Endodermal cell (in vitro differentiated cells): ENCODE data around the gene ATAD1. TPM values are rescaled to one million over a fixed set of nuclear protein-coding genes. Genes with fewer than 3 reads are reported as not detected.
A peak's percentile ranks its signal among the peaks of the same experiment; 100 is the strongest.
"Not testable (repeated sequence)": the region's sequence is repeated elsewhere in the genome, so short reads cannot be mapped to it uniquely, and the experiment has no call there.

Experiments
- DNase-seq: peaks from one replicate; pipeline ENCODE4 v3.0.0-alpha.2; 2017
- H3K27ac ChIP-seq: 2 replicates; pipeline ENCODE4 v1.5.1; 2013; ENCODE audit warnings: mild to moderate bottlenecking, low read depth, low read length, moderate library complexity
- H3K27me3 ChIP-seq: 2 replicates; pipeline ENCODE4 v1.6.1; 2013; ENCODE audit warnings: mild to moderate bottlenecking, low read length, moderate library complexity; ENCODE audit not compliant: insufficient read depth, control insufficient read depth, poor library complexity, severe bottlenecking
- H3K36me3 ChIP-seq: 2 replicates; pipeline ENCODE4 v1.7.0; 2013; ENCODE audit warnings: mild to moderate bottlenecking, low read length, moderate library complexity; ENCODE audit not compliant: control insufficient read depth, insufficient read depth
- H3K4me1 ChIP-seq: one replicate; pipeline ENCODE4 v1.7.0; 2013; ENCODE audit warnings: low read length; ENCODE audit not compliant: control insufficient read depth, insufficient read depth
- H3K4me3 ChIP-seq: 2 replicates; pipeline ENCODE4 v1.5.1; 2013; ENCODE audit warnings: mild to moderate bottlenecking, low read length, moderate library complexity
- H3K9ac ChIP-seq: 2 replicates; pipeline ENCODE4 v1.6.1; 2013; ENCODE audit warnings: mild to moderate bottlenecking, low read length, moderate library complexity; ENCODE audit not compliant: poor library complexity, severe bottlenecking; ENCODE audit errors: extremely low read depth
- H3K9me3 ChIP-seq: 2 replicates; pipeline ENCODE4 v1.6.1; 2013; ENCODE audit warnings: mild to moderate bottlenecking, low read length, moderate library complexity; ENCODE audit not compliant: control insufficient read depth
- H3K27ac Mint-ChIP-seq: 2 replicates; pipeline ENCODE4 v1.8.0; 2020; ENCODE audit warnings: mixed read lengths
- H3K27me3 Mint-ChIP-seq: 2 replicates; pipeline ENCODE4 v1.8.0; 2021; ENCODE audit warnings: mild to moderate bottlenecking, mixed read lengths; ENCODE audit not compliant: insufficient read depth
- H3K36me3 Mint-ChIP-seq: 2 replicates; pipeline ENCODE4 v1.8.0; 2020; ENCODE audit warnings: low read depth, mixed read lengths
- H3K4me1 Mint-ChIP-seq: 2 replicates; pipeline ENCODE4 v1.8.0; 2020; ENCODE audit warnings: mixed read lengths
- H3K4me3 Mint-ChIP-seq: 2 replicates; pipeline ENCODE4 v1.8.0; 2020; ENCODE audit warnings: mild to moderate bottlenecking, moderate library complexity, mixed read lengths
- H3K9me3 Mint-ChIP-seq: 2 replicates; pipeline ENCODE4 v1.8.0; 2020; ENCODE audit warnings: mild to moderate bottlenecking, mixed read lengths
- CTCF ChIP-seq: fragments of 200-600 bp; sonication (generic); conservative IDR thresholded peaks from 2 replicates; pipeline ENCODE4 v1.5.0; 2021; ENCODE audit warnings: antibody characterized with exemption, mild to moderate bottlenecking
- WGBS, 2 experiments: methylation state at CpG; one replicate each; pipeline versions ENCODE4 v1.1.5 to v1.1.7; 2013; ENCODE audit warnings: missing lambda C conversion rate in 2 of 2, mixed read lengths in 1 of 2; ENCODE audit not compliant: insufficient coverage in 1 of 2, insufficient read length in 1 of 2; 5-methylcytosine and 5-hydroxymethylcytosine counted together
- total RNA-seq, 2 donors: library from RNA; stranded (reverse); fragmentation: NEBNext Ultra II Directional in 1 of 2; extraction: Animal tissue kit (Norgen Biotek cat#: 25700) in 1 of 2; gene quantifications; 2 replicates in 1 of 2; 3 replicates in 1 of 2; pipeline ENCODE4 v1.2.1, GENCODE V29; 2021

The ATAD1 gene
- total RNA-seq, 2 donors from 2014 or later: 55.4 to 68.0 TPM

DNA sequence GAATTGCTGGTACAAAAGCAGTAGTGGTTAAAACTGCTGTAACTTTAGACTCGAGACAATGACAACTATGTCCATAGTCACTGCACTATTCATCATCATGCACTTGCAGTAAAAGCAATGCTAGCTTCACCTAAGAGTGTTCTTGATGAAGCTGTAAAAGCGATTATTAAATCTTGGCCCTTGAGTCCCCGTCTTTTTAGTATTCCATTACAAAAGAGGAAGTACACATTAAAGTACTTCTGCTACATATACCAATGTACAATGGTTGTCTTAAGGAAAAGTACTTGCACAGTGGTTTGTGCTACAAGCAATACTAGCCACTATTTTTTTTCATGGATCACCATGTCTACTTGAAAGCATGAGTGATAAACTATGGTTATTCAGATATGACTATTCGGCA, 78.3 kb downstream of the ATAD1 start:
- Mint-ChIP-seq H3K36me3 (peaks cover 16% of the 10 kb centered on the region), H3K27me3 (no peaks in the 10 kb centered on the region), H3K27ac (no peak overlapping the region), H3K4me3 (no peak overlapping the region), H3K9me3 (peaks cover 10% of the 10 kb centered on the region), H3K4me1 (peaks cover 12% of the 10 kb centered on the region)
- no peaks in the 10 kb centered on the region for H3K27me3 ChIP-seq
- 93 to 95% methylated on average over 2 to 4 of the region's 4 CpGs for WGBS, 2 experiments
- peaks cover 15% of the 10 kb centered on the region for H3K36me3 ChIP-seq
- no peak overlapping the region for H3K9ac ChIP-seq
- peaks cover 16% of the 10 kb centered on the region for H3K9me3 ChIP-seq
- H3K27ac ChIP-seq: no peak overlapping the region
- no peak for TF ChIP-seq CTCF
- DNase-seq: no peak
- no peaks in the 10 kb centered on the region for H3K4me1 ChIP-seq
- no peak overlapping the region for H3K4me3 ChIP-seq

- H3K4me3 ChIP-seq, H3K4me1 ChIP-seq, H3K27ac ChIP-seq, DNase-seq, H3K27ac Mint-ChIP-seq, H3K27me3 ChIP-seq, H3K4me3 Mint-ChIP-seq, H3K9ac ChIP-seq, H3K36me3 Mint-ChIP-seq, H3K27me3 Mint-ChIP-seq, H3K9me3 ChIP-seq, H3K36me3 ChIP-seq, H3K9me3 Mint-ChIP-seq: not testable (repeated sequence)
- WGBS, 2 experiments: 100% methylated on average over 1 of the region's 1 CpG; no CpG with 5 or more reads in 1 of the 2 experiments
- peaks cover 16% of the 10 kb centered on the region for H3K4me1 Mint-ChIP-seq
Observed at GRCh38 chr10:87738253-87738652, 79.8 kb downstream of the ATAD1 start.

DNA sequence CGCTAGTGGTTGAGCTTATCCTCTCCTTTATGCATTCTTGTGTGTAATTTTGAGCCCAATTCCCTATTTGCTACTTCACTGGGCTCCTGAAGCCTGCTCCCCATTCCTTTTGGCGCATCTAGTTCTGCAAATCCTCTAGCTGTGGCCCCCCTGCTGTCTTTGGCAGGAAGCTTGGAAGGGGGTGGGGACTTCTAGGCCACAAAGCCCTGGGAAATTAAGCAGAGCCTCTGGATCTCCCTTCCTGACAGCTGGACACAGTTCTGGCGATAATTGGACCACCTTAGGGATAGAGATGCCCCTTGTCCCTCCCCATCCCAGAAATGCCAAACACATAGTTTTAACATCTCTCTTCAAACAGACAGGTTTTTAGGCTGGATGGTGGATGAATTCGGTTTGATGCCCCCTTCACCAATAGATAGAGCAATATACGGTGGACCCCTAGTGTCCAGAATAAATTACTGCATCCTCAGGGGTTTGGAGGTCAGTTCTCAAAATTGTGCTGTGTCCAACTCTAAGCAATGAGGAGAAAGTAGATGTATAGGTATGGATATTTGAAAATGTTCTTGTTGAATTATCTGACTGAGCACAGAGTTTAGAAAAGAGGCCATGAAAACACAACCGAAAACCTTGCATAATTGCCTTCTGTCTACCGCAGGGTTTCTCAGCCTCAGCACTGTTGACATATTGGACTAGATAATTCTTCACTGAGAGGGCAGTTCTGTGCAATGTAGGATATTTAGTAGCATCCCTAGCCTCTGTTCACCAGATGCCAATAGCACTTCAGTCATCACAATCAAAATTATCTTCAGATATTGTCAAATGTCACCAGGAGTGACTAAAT, 82.8 kb downstream of the ATAD1 start:
- Mint-ChIP-seq H3K4me3 (peak overlapping the region; percentile 28), H3K36me3 (peaks cover 2% of the 10 kb centered on the region), H3K9me3 (no peaks in the 10 kb centered on the region), H3K27ac (peak overlapping the region; percentile 9), H3K27me3 (no peaks in the 10 kb centered on the region), H3K4me1 (peaks cover 16% of the 10 kb centered on the region)
- H3K4me1 ChIP-seq: no peaks in the 10 kb centered on the region
- no peaks in the 10 kb centered on the region for H3K9me3 ChIP-seq
- DNase-seq: peak; percentile 92
- H3K4me3 ChIP-seq: peak overlapping the region; percentile 34
- no peaks in the 10 kb centered on the region for H3K27me3 ChIP-seq
- H3K36me3 ChIP-seq: no peaks in the 10 kb centered on the region
- 21 to 39% methylated on average over 4 to 7 of the region's 7 CpGs for WGBS, 2 experiments
- no peak overlapping the region for H3K9ac ChIP-seq
- no peak overlapping the region for H3K27ac ChIP-seq
- TF ChIP-seq CTCF: peak; percentile 91
